ENCODE results near the gene RYR3.

The RYR3 gene

GRCh38 chr15:33448961-33449606 lies 138.3 kb downstream of the RYR3 start:
- DNase-seq (ENCODE audit: low read depth in 1 of 2, low spot score in 1 of 2) = peak in 1 of 2 experiments; percentile 2
- in situ Hi-C loops (cut with HindIII; ENCODE audit: low pct_unique_long_range_greater_than_20kb, low sequenced_read_pairs) = no loop called here

GRCh38 chr15:33449810-33450209 lies 139.0 kb downstream of the RYR3 start:
- TF ChIP-seq JUND (IDR thresholded peaks at IDR 0.05; ENCODE audit: low read depth) = no peak
- DNase-seq (ENCODE audit: low read depth in 1 of 2, low spot score in 1 of 2) = no peak
- in situ Hi-C loops (cut with HindIII; ENCODE audit: low pct_unique_long_range_greater_than_20kb, low sequenced_read_pairs) = no loop called here

More at GRCh38 chr15:33448961-33449606, 138.3 kb downstream of the RYR3 start:
- no peak for TF ChIP-seq JUND (IDR thresholded peaks at IDR 0.05; ENCODE audit: low read depth)

GRCh38 chr15:33451385-33451784 lies 140.6 kb downstream of the RYR3 start:
- no peak for TF ChIP-seq JUND (IDR thresholded peaks at IDR 0.05; ENCODE audit: low read depth)
- no peak for DNase-seq (ENCODE audit: low read depth in 1 of 2, low spot score in 1 of 2)
- in situ Hi-C loops (cut with HindIII; ENCODE audit: low pct_unique_long_range_greater_than_20kb, low sequenced_read_pairs) = no loop called here

GRCh38 chr15:33453761-33454160 lies 143.0 kb downstream of the RYR3 start:
- DNase-seq (ENCODE audit: low read depth in 1 of 2, low spot score in 1 of 2) = no peak
- TF ChIP-seq JUND (IDR thresholded peaks at IDR 0.05; ENCODE audit: low read depth) = no peak
- in situ Hi-C loops (cut with HindIII; ENCODE audit: low pct_unique_long_range_greater_than_20kb, low sequenced_read_pairs) = no loop called here

GRCh38 chr15:33454346-33454745 lies 143.6 kb downstream of the RYR3 start:
- in situ Hi-C loops (cut with HindIII; ENCODE audit: low pct_unique_long_range_greater_than_20kb, low sequenced_read_pairs) = no loop called here
- DNase-seq (ENCODE audit: low read depth in 1 of 2, low spot score in 1 of 2) = no peak
- TF ChIP-seq JUND (IDR thresholded peaks at IDR 0.05; ENCODE audit: low read depth) = no peak

GRCh38 chr15:33454996-33455395 lies 144.2 kb downstream of the RYR3 start:
- in situ Hi-C loops (cut with HindIII; ENCODE audit: low pct_unique_long_range_greater_than_20kb, low sequenced_read_pairs) = no loop called here
- DNase-seq (ENCODE audit: low read depth in 1 of 2, low spot score in 1 of 2) = no peak
- TF ChIP-seq JUND (IDR thresholded peaks at IDR 0.05; ENCODE audit: low read depth) = no peak

- DNase-seq (ENCODE audit: low read depth in 1 of 2, low spot score in 1 of 2) = no peak
- TF ChIP-seq JUND (IDR thresholded peaks at IDR 0.05; ENCODE audit: low read depth) = no peak
- in situ Hi-C loops (cut with HindIII; ENCODE audit: low pct_unique_long_range_greater_than_20kb, low sequenced_read_pairs) = no loop called here
These were observed 147.7 kb downstream of the RYR3 start for GRCh38 chr15:33458421-33458820.

- in situ Hi-C loops (cut with HindIII; ENCODE audit: low pct_unique_long_range_greater_than_20kb, low sequenced_read_pairs) = no loop called here
- DNase-seq (ENCODE audit: low read depth in 1 of 2, low spot score in 1 of 2) = peak in 1 of 2 experiments; percentile 52
- no peak for TF ChIP-seq JUND (IDR thresholded peaks at IDR 0.05; ENCODE audit: low read depth)
These were observed 149.5 kb downstream of the RYR3 start for GRCh38 chr15:33460166-33460805.

- no peak for TF ChIP-seq JUND (IDR thresholded peaks at IDR 0.05; ENCODE audit: low read depth)
- DNase-seq (ENCODE audit: low read depth in 1 of 2, low spot score in 1 of 2) = no peak
- in situ Hi-C loops (cut with HindIII; ENCODE audit: low pct_unique_long_range_greater_than_20kb, low sequenced_read_pairs) = no loop called here
These were observed 150.9 kb downstream of the RYR3 start for GRCh38 chr15:33461671-33462070.

GRCh38 chr15:33467146-33467815 lies 156.5 kb downstream of the RYR3 start:
- DNase-seq (ENCODE audit: low read depth in 1 of 2, low spot score in 1 of 2) = no peak
- in situ Hi-C loops (cut with HindIII; ENCODE audit: low pct_unique_long_range_greater_than_20kb, low sequenced_read_pairs) = no loop called here
- TF ChIP-seq JUND (IDR thresholded peaks at IDR 0.05; ENCODE audit: low read depth) = no peak

- no peak for TF ChIP-seq JUND (IDR thresholded peaks at IDR 0.05; ENCODE audit: low read depth)
- in situ Hi-C loops (cut with HindIII; ENCODE audit: low pct_unique_long_range_greater_than_20kb, low sequenced_read_pairs) = no loop called here
These were observed 157.0 kb downstream of the RYR3 start for GRCh38 chr15:33467816-33468163.

GRCh38 chr15:33468740-33469139 lies 158.0 kb downstream of the RYR3 start:
- DNase-seq (ENCODE audit: low read depth in 1 of 2, low spot score in 1 of 2) = no peak
- in situ Hi-C loops (cut with HindIII; ENCODE audit: low pct_unique_long_range_greater_than_20kb, low sequenced_read_pairs) = no loop called here
- no peak for TF ChIP-seq JUND (IDR thresholded peaks at IDR 0.05; ENCODE audit: low read depth)

More at GRCh38 chr15:33467816-33468163, 157.0 kb downstream of the RYR3 start:
- no peak for DNase-seq (ENCODE audit: low read depth in 1 of 2, low spot score in 1 of 2)

GRCh38 chr15:33473005-33473404 lies 162.2 kb downstream of the RYR3 start:
- no peak for TF ChIP-seq JUND (IDR thresholded peaks at IDR 0.05; ENCODE audit: low read depth)
- in situ Hi-C loops (cut with HindIII; ENCODE audit: low pct_unique_long_range_greater_than_20kb, low sequenced_read_pairs) = no loop called here
- DNase-seq (ENCODE audit: low read depth in 1 of 2, low spot score in 1 of 2) = no peak
